ENCODE results near the gene EHD4.
A peak's percentile ranks its signal among the peaks of the same experiment; 100 is the strongest.

EHD4 gene

DNA sequence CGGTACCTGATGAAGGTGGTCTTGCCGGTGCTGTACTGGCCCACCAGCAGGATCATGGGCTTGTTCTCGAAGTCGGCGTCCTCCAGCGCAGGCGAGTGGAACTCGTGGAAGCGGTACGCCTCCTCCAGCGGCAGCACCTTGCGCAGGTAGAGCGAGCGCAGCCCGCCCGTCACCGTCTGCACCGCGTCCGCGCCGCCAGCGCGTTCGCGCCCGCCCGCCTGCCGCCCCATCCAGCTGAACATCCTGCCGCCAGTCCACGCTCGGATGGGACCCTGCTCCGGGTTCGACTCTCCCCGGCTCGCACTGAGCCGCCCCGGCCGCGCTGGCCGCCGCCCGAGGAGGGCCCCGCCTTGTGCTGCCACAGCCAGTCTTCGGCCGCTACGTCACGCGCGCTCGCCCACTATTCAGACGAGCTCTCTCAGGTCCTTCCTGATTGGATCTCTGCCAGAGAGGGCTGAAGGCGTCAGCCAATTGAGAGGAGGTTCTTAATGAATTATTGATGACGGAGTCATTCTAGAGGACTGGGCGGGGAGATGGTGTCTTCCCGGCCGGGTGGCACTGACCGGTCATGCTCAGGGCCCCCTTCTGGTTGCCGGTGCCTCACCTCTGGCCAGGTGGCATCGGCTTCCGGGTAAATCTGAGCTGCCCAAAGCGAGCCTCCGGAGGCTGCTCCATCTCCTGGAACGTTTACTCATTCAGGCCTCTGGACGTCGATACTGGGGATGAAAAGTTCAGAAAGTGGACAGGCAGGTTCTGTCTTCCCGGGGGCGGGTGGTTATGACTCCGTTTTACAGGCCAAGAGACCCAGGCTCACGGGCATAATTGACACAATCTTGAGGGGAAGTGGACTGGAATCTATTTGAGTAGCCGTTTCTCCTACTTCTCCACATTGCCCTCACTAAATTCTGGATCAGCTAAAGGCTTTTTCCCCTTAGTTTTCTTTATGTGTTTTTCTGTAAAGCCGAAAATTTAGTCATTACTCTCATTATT, at the start of gene EHD4:
TSS of gene EHD4 (minus strand) at position 305 of the 990 bp plus-strand sequence. CDS start at position 242, 63 bp downstream.
- peak; percentile 99 for DNase-seq (ENCODE audit: low spot score)

DNA sequence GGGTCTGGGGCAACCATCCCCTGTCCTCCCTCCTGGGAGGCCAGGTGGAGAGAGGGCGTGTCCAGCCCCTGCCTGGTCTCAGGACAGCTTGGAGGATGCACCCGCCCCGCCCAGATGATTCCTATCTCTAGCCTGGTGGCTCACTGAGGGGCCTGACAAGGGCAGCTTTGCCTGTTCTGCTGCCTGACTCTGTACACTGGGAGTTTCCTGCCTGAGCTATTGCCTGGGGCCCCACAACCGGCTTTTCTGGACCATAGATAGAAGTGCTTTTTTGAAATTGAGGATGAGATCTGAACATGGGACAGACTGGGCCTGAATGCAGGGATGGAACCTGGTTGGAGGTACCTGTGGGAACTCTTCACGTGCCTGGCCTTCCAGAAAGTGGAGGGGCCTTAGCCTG, 49.2 kb upstream of the EHD4 start:
- DNase-seq (ENCODE audit: low spot score), result no peak

DNA sequence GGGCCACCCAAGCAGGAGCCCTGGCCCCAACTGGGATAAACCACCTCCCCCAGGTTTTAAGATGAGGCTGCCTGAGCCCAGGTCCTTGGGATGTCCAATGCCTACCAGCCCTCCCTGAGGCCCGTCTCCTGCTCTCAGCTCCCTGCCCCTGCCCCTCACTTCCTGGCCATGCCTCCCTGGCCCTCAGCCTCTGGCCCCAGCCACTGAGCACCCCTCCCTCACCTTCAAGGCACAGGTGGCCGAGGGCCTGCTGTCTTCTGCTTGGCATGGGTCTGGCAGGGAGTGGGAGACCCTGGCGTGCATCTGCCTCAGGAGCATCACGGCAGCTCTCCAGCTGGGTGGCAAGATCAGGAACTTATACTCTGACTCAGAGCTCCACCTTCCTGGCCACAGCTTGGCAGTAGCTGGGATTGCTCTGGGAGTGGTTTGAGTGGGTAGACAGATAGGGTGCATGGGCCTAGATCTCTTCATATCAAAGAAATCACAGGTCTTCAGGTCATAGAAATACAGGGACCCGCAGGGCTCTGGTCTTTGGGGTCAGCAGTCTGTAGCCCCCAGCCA, 48.4 kb upstream of the EHD4 start, which contains the start of gene PLA2G4E:
TSS of gene PLA2G4E (minus strand) at position 330 of the 561 bp plus-strand sequence. CDS start at position 318, 12 bp downstream.
- DNase-seq (ENCODE audit: low spot score), result no peak

DNA sequence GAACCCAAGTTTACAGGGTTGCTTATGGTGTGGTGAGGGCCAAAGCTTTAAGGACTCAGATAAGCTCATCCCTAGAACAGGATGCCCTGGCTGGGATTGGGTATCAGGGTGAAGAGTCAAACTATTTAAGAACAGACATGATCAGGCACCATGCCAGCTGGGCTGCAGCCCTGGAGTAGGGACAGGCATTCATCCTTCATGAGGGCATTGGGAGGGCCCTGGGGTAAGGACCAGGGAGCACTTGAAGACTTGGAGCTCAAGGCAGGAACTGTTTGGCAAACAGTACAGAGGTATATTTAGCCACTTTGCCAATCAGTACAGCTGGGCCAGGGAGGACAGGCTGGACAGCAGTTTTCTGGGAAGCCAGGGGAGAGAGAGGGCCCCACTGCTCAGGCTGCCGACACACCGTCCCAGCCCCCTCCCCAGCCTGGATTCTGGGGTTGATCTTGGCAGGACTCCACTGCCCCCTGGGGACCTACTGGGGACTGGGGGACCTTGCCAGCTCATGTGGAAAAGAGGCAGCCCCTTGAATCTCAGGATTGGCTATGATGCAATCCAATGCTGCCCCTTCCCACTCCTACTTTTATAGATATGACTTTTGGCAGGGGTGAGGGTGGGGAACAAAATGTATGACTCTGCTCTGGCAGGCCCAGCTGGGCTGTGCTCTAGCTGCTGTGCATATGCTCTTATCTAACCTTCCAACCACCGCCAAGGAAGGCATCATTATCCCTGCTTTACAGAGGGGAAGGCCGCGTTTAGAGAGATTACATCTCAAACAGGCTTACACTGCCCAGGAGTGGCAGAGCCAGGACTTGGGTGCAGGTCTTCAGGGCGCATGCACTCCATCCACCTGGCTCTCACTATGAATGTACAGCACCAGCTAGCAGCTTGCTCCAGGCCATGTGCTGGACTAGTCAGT, 46.2 kb upstream of the EHD4 start:
- DNase-seq (ENCODE audit: low spot score), result no peak

DNA sequence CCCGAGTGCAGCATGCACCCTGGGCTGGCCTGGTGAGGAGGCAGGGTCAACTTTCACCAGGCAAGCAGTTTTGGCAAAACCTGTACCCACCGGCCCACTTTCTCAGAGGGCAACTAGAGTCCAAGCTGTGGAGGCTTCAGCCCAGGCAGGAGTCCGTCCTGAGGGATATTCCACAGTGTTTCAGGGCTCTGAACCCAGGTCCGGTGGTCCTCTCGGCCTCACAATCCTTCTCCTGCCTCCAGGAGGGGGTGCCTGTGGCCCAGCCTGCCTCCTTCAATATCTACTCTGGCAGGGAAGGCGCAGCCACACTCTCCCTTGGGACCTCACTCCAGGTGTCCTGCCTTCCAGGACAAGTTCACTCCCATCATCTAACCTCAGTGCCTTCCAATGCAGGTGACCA, 44.6 kb upstream of the EHD4 start:
- no peak for DNase-seq (ENCODE audit: low spot score)

DNA sequence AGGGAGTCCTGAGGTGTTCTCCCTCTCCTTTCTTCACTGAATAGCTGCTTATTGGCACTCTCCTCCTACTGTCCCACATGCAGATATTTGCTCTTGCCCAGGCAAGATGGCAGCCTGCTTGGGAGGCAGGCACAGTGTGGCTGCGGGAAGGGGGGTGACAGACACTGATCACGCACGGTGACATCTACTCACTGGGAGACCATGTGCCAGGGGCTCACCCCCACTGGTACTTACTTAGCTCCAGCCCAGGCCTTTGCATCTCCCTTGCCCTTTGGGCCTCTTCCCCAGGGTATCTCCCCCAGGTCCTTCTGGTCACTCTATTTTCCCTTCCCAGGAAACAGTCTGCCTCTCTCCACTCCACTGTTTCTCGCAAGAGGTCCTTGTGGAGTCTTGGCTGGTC, 42.0 kb upstream of the EHD4 start:
- no peak for DNase-seq (ENCODE audit: low spot score)

DNA sequence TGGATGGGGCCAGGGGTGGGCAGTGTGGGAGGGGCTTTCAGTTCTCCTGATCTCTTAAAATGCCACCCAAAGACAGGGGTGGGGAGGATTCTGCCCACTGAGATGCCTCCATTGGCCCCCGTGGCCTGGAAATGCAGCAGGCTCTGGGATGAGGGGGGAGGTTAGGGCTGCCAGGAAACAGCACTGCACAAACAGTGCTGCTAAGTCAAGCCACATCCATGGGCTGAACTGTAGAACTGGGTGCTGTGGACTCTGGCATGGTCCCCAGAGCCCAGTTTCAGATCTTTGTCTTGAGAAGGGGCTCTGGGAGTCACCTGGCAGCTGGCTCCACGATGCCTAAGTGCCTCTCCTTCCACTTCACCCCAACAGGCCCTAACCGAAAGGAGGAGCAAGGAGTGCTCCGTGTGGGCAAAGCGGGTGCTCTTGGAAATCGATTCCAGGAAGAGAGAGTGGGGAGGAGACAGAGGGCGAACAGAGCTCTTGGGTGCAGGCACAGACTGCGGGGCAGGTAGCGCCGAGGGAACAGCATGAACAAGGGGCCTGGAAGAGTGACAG, 40.6 kb upstream of the EHD4 start:
- no peak for DNase-seq (ENCODE audit: low spot score)

DNA sequence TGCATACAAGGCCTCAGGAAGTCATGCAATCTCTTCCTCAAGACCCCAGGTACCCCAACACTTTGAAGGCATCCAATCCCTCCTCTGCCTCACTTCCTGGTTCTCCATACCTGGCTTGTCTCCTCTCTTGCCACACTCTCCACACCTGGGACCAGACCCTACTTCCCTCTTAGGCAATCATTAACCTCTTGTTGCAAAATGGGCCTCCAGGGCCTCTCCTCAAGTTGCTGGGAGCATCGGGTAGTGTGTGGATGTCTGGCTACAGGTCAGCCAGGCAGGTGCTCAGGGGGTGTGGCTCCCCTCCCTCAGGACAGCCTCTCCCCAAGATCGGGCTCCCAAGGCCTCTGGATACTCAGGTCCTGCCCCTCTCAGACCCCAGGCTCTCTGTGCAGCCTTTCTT, 39.9 kb upstream of the EHD4 start:
- DNase-seq (ENCODE audit: low spot score), result no peak

DNA sequence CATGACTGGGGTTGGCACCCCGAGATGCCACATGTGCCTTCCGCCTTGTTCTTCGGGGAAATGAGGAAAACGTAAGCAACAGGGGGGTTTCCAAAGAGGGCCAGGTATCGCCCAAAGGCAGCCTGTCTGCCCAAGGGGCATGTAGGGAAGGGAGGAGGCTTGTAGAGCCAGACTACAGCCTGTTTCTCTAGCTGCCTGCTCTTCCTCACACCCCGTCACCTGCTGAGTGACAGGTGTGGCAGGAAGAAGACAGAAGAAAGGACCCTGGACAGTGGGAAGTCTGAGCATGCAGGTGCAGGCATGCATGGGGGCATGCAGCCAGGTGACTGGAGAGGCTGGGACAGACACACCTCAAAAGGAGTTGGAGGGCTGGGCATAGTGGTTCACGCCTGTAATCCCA, 38.7 kb upstream of the EHD4 start:
- no peak for DNase-seq (ENCODE audit: low spot score)

DNA sequence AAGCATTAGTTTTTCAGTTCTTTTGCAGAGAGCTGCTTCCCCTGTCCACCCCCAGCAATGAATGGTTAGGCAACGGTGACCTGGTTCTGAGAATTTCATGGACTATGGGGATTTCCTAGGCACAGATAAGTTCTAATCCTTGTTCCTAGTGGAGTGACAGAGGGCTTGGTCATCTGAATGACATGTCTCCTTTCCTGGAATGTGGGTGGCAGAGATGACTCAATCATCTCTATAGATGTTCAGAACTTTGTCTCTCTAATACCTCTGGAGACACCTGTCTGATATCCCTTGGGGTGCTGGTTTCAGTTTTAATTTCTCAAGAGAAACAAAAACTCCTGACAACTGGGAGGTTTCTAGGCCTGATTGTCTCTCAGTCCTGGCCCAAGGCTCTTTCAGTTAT, 38.1 kb upstream of the EHD4 start:
- no peak for DNase-seq (ENCODE audit: low spot score)

DNA sequence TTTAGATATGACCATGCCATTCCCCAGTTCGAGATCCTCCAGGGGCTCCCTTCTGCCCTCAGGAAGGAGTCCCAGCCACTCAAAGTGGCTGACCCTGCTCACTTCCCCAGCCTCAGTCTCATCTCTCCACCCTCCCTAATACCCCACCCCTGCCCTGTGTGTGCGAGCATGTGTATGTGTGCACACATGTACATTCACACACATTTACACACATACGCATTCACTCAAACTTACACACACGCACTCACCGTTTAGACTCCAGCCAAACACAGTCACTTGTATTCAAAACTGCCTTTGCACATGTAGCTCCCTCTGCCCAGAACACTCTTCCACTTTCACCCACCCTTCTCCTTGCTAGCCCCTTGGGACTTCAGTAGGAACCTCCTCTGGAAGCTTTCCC, 37.1 kb upstream of the EHD4 start:
- DNase-seq (ENCODE audit: low spot score), result no peak

DNA sequence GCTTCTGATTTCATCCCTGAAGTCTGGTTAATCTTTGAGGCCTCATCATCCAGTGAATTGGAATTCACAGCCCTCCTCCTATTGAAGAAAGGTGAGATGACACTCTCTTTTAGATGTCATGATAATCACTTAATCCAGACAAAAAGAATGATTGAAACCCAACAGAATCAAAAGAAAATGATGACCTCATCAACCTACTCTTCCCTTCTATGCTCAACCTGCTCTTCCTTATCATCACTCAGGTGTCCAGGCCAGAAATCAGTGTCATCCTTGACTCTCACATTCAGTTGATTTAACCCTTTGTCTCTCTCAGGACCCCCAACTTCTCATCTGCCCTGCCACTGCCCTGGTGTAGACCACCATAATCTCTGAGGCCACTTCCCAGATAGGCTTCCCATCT, 36.7 kb upstream of the EHD4 start:
- DNase-seq (ENCODE audit: low spot score), result no peak

DNA sequence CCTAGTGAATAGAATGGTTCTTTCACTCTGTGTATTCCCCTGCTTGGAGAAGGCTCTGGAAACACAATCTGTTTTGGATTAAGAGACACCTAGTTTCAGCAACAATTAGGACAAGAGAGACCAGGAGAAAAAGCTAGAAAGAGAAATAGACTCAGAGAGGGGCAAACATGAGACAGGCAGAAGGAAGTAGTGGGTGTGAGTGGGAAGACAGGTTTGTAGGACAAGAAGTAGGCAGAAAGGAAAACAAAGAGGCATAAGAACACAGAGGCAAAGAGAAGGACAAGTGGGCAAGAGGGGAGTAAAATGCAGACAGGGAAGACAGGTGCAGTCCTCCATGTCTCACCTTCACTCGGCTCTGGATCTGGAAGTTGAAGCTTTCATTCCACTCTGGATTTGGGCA, 35.0 kb upstream of the EHD4 start:
- no peak for DNase-seq (ENCODE audit: low spot score)

DNA sequence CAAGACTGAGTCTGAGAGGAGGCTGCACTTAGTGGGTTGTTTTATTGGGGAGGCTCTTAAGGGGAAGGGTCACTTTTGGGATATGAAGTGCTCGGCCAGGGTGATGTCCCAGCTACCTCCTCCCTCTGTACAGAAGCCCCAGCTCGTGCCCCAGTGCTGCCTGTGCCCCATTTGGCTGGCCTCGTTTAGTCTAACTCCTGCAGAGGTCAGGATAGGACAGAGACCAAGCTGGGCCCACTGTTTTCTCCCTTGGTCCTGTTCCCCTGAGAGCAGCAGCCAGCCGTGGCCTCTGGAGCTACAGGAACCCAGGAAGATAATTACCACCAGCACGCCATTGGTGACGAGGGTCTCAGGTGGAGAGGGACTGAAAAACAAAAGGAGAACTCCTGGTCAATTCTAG, 30.0 kb upstream of the EHD4 start:
- no peak for DNase-seq (ENCODE audit: low spot score)

DNA sequence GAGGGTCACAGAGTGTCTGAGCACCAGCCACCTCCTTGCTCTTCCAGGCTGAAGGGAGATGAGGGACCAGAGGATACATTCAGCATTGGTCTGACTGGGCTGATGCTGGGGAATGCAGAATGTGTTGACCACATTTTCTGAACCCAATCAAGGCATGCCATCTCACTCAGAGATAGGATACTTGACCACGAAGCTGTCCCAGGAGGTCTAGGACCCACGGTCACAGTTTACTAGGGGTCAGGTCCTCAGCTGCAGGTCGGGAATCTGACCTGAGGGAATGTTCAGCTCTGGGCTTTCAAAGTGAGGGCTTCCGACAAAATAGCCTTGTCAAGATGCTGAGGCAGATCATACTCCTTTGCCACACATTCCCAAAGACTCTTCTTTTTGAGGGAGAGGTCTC, 28.9 kb upstream of the EHD4 start:
- DNase-seq (ENCODE audit: low spot score), result no peak

DNA sequence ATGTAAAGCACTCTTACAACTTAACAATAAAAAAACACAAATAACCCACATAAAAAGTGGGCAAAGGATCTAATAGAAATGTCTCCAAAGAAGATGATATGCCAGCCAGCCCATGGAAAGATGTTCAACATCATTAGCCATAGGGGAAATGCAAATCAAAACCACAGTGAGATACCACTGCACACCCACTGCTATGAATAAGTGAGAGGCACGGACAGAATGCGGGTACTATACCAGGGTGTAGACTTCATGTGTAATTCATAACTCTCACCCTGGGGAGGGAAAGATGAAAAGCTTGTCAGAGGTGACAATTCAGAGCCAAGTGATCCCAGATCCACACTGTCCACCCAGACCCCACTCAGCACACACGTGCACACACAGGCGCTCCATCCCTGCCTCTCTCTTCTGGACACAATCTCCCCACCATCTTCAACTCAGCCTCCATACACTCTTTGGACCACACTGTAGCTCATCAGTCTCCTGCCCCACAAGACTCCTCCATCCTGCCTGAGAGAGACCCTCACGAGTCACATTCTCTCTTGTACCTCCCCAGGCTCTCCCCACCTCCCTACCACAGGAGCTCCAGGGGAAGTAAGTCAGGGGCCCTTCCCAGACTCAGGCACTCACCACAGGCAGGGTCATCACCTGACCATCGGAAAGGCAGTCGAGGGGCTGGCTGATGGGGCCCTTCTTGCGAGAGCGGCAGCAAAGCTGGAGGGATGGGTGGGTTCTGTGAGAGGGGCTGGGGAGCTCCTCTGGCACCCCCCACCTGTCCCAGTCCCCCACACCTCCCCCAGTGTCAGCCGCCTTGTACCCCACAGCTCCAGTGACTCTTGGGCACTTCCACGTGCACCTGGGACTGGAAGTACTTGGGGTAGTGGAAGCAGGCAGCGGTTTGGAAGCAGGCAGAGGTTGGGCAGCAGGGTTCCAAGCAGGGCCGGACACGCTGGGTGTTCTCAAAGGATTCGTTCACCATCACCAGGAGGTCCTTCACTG, 27.2 kb upstream of the EHD4 start:
- no peak for DNase-seq (ENCODE audit: low spot score)

DNA sequence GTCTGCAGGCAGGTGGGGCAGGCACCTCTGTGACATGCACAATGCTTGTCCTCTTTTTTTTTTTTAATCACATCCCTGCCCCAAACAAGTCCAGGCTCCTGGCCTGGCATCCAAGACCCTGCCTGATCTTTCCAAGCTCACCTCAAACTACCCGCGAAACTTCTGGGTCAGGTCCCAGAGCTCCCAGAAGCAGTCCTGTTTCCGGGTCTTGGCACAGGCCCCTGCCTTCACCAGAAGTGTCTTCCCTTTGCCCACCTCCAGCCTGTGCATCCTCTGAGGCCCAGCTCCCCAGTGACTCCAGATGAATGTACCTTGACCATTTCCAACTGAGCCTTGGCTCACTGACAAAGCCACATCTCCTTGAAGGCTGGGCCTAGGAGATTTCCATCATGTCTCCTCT, 25.5 kb upstream of the EHD4 start:
- DNase-seq (ENCODE audit: low spot score), result no peak

DNA sequence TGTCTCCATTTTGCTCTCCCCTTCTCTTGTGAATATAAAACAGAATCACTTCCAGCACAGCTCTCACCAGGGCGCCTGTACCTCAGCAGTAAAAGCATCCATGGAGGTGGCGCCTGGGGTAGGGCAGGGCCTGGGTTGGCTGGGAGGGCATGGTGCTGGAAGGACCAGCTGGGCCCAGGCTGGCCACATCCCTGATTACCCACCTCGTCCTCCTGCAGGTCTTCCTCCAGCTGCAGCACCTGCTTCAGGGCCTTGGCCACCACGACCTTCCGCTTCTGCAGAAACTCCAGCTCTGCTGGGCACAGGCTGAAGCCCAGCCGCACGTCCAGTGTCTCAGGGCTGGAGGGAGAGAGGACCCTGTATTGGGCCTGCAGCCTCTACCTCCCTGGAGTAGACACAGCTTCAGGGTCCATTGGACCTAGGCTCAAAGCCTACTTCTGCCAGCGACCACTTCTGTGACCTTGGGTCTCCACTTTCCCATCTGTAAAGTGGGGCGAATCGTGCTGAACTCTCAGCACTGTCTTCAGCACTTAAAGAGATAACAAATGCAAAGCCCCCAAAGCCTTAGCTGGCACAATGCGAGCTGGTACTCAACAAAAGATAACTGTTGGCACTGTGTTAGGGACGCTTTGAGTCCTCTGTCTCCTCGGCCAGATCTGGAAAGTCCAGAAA, 24.7 kb upstream of the EHD4 start:
- no peak for DNase-seq (ENCODE audit: low spot score)

DNA sequence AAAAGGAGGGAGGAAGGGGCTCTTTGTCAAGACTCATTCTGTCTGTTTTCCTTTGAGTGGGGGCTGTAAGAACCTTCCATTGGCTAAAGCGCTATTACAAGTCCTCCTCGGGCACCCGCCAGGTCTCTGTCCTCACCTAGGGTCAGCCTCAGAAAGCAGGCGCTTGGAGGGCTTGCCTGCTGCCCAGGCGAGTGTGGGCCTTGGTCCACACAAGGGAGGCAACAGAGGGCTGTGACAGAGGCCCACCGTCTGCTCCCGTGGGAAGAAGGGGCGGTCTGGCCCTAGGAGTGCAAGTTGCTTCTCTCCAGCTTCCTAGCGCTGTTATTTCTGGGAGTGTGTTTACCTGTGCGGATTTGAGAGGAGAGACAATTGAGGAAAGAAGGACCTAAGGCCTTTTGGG, 24.0 kb upstream of the EHD4 start:
- no peak for DNase-seq (ENCODE audit: low spot score)

DNA sequence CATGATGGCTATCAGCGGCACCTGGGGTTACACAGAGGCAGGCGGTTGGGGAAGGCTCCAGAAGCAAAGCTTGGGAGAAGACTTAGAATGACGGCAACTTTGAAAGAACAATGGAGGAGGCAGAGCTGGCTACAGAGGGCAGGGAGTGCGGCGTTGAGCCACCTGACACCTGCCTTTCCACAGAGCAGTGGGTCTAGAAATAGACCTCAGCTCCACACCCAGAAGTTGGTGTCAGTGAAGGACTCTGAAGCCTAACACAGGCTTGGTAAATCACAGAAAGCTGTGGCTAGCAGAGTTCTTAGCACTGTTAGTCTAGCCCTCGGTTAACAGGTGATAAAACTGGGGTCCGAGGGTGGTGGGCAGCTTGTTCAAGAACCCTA, 23.1 kb upstream of the EHD4 start:
- DNase-seq (ENCODE audit: low spot score), result no peak
